HepG2 (cell line): Measurements from ENCODE around the gene GBP6.

Experiments
- AGO1 ChIP-seq: fragments of 200-400 bp; formaldehyde crosslinking; IDR thresholded peaks from 2 replicates; pipeline ENCODE4 v1.6.1; 2017; ENCODE audit warnings: mild to moderate bottlenecking, low read depth, low read length, moderate library complexity; ENCODE audit not compliant: poor library complexity, severe bottlenecking
- DBP ChIP-seq: sonication (generic); formaldehyde crosslinking; IDR thresholded peaks from 2 replicates; pipeline ENCODE4 v1.4.0; 2020; ENCODE audit warnings: missing genetic modification reagents; ENCODE audit errors: not compliant biosample characterization
- ELF1 ChIP-seq: sonication (generic); formaldehyde crosslinking; IDR thresholded peaks from 2 replicates; pipeline ENCODE4 v1.4.0; 2020; ENCODE audit warnings: missing genetic modification reagents
- KLF12 ChIP-seq: sonication (generic); formaldehyde crosslinking; IDR thresholded peaks from 2 replicates; pipeline ENCODE4 v1.4.0; 2020; ENCODE audit warnings: missing genetic modification reagents, borderline replicate concordance
- NFIC ChIP-seq: IDR thresholded peaks from 2 replicates; pipeline ENCODE4 v1.6.1; 2012; ENCODE audit warnings: mild to moderate bottlenecking, low read length, inconsistent platforms
- NFYB ChIP-seq: sonication (generic); formaldehyde crosslinking; IDR thresholded peaks from 2 replicates; pipeline ENCODE4 v1.4.0; 2020; ENCODE audit warnings: missing genetic modification reagents
- PRDM4 ChIP-seq: sonication (generic); formaldehyde crosslinking; IDR thresholded peaks from 2 replicates; pipeline ENCODE4 v1.9.0; 2021; ENCODE audit warnings: missing genetic modification reagents, borderline replicate concordance
- TARDBP ChIP-seq: sonication (generic); formaldehyde crosslinking; IDR thresholded peaks from 2 replicates; pipeline ENCODE4 v1.8.0; 2022; ENCODE audit warnings: mild to moderate bottlenecking, missing genetic modification reagents
- ZNF224 ChIP-seq: sonication (generic); formaldehyde crosslinking; IDR thresholded peaks from 2 replicates; pipeline ENCODE4 v1.5.0; 2020; ENCODE audit warnings: mild to moderate bottlenecking, missing genetic modification reagents

- TF ChIP-seq TARDBP (CRISPR knock-in tag) (no peak), NFYB (no peak), PRDM4 (CRISPR knock-in tag) (no peak), ZNF224 (CRISPR knock-in tag) (no peak), DBP (CRISPR knock-in tag) (no peak), KLF12 (no peak), AGO1 (no peak), NFIC (no peak), ELF1 (CRISPR knock-in tag) (no peak)
These were observed 43.5 kb downstream of the GBP6 start for GRCh38 chr1:89407360-89407759.
